ENCODE results near the gene PRSS50.

GRCh38 chr3:46722443-46722842 lies 4.8 kb upstream of the PRSS50 start:
- no peak for TF ChIP-seq CTCF (IDR thresholded peaks at IDR 0.05; ENCODE audit: low read depth, low read length, missing input control)
- TF ChIP-seq YY1 (IDR thresholded peaks at IDR 0.05): no peak
- TF ChIP-seq TAF1 (conservative IDR thresholded peaks at IDR 0.05): no peak
- TF ChIP-seq HNF4A (conservative IDR thresholded peaks at IDR 0.05): no peak
- no peak for TF ChIP-seq FOXA1 (IDR thresholded peaks at IDR 0.05)
- TF ChIP-seq ZBTB33 (IDR thresholded peaks at IDR 0.05): no peak
- TF ChIP-seq JUND (IDR thresholded peaks at IDR 0.05): no peak
- TF ChIP-seq EGR1 (IDR thresholded peaks at IDR 0.05; ENCODE audit: low read depth in 2 of 2): no peak
- TF ChIP-seq REST (IDR thresholded peaks at IDR 0.05): no peak
- TF ChIP-seq MAX (IDR thresholded peaks at IDR 0.05): no peak
- TF ChIP-seq NR2F2 (IDR thresholded peaks at IDR 0.05): no peak
- TF ChIP-seq, protein P1, sequence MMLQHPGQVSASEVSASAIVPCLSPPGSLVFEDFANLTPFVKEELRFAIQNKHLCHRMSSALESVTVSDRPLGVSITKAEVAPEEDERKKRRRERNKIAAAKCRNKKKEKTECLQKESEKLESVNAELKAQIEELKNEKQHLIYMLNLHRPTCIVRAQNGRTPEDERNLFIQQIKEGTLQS (IDR thresholded peaks at IDR 0.05): no peak
- no peak for TF ChIP-seq SP1 (IDR thresholded peaks at IDR 0.05)
- TF ChIP-seq RAD21 (IDR thresholded peaks at IDR 0.05): no peak

All from liver (tissue), 3 donors.